Measurements from ENCODE around the gene TRAPPC8. TPM values are rescaled to one million over a fixed set of nuclear protein-coding genes. Genes with fewer than 3 reads are reported as not detected.

The TRAPPC8 gene
- total and polyA plus RNA-seq, 10 of the 15 experiments (the other 5 are each of a cell fraction or from before 2014, with no cell fraction given): 13.0 to 75.4 (median 24.8) TPM

GRCh38 chr18:31840499-31840898 is 102.4 kb downstream of the TRAPPC8 start:
- no peak for DNase-seq (ENCODE audit: low read depth, low spot score)
- no peak overlapping the region for H2AFZ ChIP-seq (ENCODE audit: control insufficient read depth, low read depth, low read length)
- BruUV-seq (replicated peaks): no TSS peak
- intact Hi-C loops (cut with micrococcal nuclease; ENCODE audit: unreplicated experiment) (no loop called here), in situ Hi-C loops (cut with MboI) (no loop called here)
- H3K27ac ChIP-seq (ENCODE audit: control insufficient read depth, insufficient read depth): no peak overlapping the region
- ChIA-PET RAD21 (ENCODE audit: unreplicated experiment) (no interaction called here), SMC1A (ENCODE audit: uncharacterized antibody, unreplicated experiment) (no interaction called here), POLR2A (no interaction called here), CTCF (interaction anchor here (0.6 kb wide), 1 partner anchor 137 kb away, joined by 3 read pairs; no protein-coding TSS in a partner anchor)
- no peaks in the 10 kb centered on the region for H4K20me1 ChIP-seq (ENCODE audit: control insufficient read depth, insufficient read depth)
- H3K4me2 ChIP-seq (ENCODE audit: control insufficient read depth, insufficient read depth): no peak overlapping the region
- no peaks in the 10 kb centered on the region for H3K4me1 ChIP-seq (ENCODE audit: control insufficient read depth, insufficient read depth, low read length)
- H3K4me3 ChIP-seq: no peak overlapping the region
- no peak for FAIRE-seq
- no peaks in the 10 kb centered on the region for H3K9me3 ChIP-seq (replicated peaks; ENCODE audit: control insufficient read depth, insufficient read depth, low read length)
- H3K27me3 ChIP-seq (replicated peaks in 1 of 2; ENCODE audit: control insufficient read depth in 2 of 2, insufficient read depth in 2 of 2, low read length in 1 of 2): no peaks in the 10 kb centered on the region
- no peak overlapping the region for H3K9ac ChIP-seq (ENCODE audit: control insufficient read depth, insufficient read depth, low read length)
- no peaks in the 10 kb centered on the region for H3K79me2 ChIP-seq (ENCODE audit: control insufficient read depth, insufficient read depth, low read length)
- ATAC-seq: no peak
- WGBS (ENCODE audit: insufficient coverage, insufficient replicate concordance, low lambda C conversion rate, missing lambda C conversion rate): 90% methylated on average over 2 of the region's 2 CpGs
- peaks cover 0 to 20% of the 10 kb centered on the region in 2 experiments; a peak in 2 of 4 replicates for H3K36me3 ChIP-seq (ENCODE audit: control insufficient read depth in 2 of 2, insufficient read depth in 2 of 2, low read length in 1 of 2)
- no peak for TF ChIP-seq PRDM15 (CRISPR knock-in tag; IDR thresholded peaks at IDR 0.05)
- TF ChIP-seq ATF7 (IDR thresholded peaks at IDR 0.05; ENCODE audit: low read depth): no peak
- TF ChIP-seq ZNF217 (IDR thresholded peaks at IDR 0.05): no peak
- no peak for TF ChIP-seq PAX5 (IDR thresholded peaks at IDR 0.05; ENCODE audit: borderline replicate concordance, low read depth, low read length)
- TF ChIP-seq E2F4 (IDR thresholded peaks at IDR 0.05; ENCODE audit: low read depth, low read length): no peak
- TF ChIP-seq RAD21 (IDR thresholded peaks at IDR 0.05; ENCODE audit: insufficient read depth, low read depth, low read length): no peak
- TF ChIP-seq SIN3A (IDR thresholded peaks at IDR 0.05; ENCODE audit: low read depth, low read length): no peak
- no peak for TF ChIP-seq TAF1 (IDR thresholded peaks at IDR 0.05; ENCODE audit: borderline replicate concordance, low read depth, low read length)
- TF ChIP-seq ASH2L (IDR thresholded peaks at IDR 0.05; ENCODE audit: borderline replicate concordance, low read depth): no peak
- TF ChIP-seq NKRF (conservative IDR thresholded peaks at IDR 0.05): no peak
- TF ChIP-seq NFYA (IDR thresholded peaks at IDR 0.05; ENCODE audit: borderline replicate concordance, low read depth, low read length): no peak
- no peak for TF ChIP-seq GATAD2B (conservative IDR thresholded peaks at IDR 0.05; ENCODE audit: low read depth)
- no peak for TF ChIP-seq ZBTB40 (IDR thresholded peaks at IDR 0.05; ENCODE audit: borderline replicate concordance)
- no peak for TF ChIP-seq IKZF2 (IDR thresholded peaks at IDR 0.05)
